ENCODE results near the gene CHST3.

DNA sequence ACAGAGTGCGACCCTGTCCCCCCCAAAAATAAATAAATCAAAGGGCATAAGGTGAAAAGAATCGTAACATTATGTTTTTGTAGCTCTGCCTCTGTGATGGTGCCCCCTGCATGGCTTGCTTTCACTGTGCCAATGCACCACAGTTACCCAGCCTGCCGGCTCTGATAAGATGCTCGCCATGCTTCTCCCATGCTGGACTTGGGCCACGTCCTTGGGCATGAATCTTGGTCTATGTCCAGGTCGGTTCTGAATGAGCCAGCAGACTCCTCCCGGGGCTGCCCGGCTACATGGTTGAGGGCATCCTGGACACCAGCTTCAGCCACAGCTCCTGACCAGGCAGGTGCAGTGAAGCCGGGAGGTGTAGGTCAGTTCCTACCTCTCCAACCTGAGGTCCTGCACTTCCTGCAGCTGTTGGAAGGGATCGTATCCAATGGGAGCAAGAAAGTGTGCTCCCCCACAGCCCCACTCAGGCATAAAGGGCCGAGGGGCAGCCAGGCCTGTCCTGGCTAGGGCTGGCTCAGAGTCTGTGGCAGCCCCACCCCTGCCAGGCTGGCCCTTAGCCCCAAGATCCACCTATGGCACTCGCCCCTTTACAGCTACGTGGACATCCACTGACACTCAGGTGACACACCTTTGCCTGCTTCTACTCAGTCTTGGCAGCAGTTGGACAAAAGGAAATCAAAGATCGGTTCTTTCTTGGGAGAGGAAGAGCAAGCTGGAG is 34.1 kb downstream of the CHST3 start:
- no peak for TF ChIP-seq EZH2 (IDR thresholded peaks at IDR 0.05; ENCODE audit: low read length)
- TF ChIP-seq, protein P1, sequence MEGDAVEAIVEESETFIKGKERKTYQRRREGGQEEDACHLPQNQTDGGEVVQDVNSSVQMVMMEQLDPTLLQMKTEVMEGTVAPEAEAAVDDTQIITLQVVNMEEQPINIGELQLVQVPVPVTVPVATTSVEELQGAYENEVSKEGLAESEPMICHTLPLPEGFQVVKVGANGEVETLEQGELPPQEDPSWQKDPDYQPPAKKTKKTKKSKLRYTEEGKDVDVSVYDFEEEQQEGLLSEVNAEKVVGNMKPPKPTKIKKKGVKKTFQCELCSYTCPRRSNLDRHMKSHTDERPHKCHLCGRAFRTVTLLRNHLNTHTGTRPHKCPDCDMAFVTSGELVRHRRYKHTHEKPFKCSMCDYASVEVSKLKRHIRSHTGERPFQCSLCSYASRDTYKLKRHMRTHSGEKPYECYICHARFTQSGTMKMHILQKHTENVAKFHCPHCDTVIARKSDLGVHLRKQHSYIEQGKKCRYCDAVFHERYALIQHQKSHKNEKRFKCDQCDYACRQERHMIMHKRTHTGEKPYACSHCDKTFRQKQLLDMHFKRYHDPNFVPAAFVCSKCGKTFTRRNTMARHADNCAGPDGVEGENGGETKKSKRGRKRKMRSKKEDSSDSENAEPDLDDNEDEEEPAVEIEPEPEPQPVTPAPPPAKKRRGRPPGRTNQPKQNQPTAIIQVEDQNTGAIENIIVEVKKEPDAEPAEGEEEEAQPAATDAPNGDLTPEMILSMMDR (optimal IDR thresholded peaks at IDR 0.05 in 1 of 3, IDR thresholded peaks at IDR 0.05 in 1 of 3, conservative IDR thresholded peaks at IDR 0.05 in 1 of 3; ENCODE audit: extremely low read depth in 1 of 3, insufficient read depth in 2 of 3, low read length in 3 of 3): no peak

Data from keratinocyte (primary cell).